Measurements from ENCODE around the gene KMT2A.
A peak's percentile ranks its signal among the peaks of the same experiment; 100 is the strongest.
"Not testable (repeated sequence)": the region's sequence is repeated elsewhere in the genome, so short reads cannot be mapped to it uniquely, and the experiment has no call there.

Gene KMT2A

GRCh38 chr11:118435893-118436624 is at the start of gene KMT2A:
Gene KMT2A, plus strand, starts transcription at chr11:118436492. Its CDS starts 21 bp downstream, at chr11:118436513.
- peak; percentile 97 for DNase-seq (ENCODE audit: low spot score)

GRCh38 chr11:118396097-118396501 is 40.2 kb upstream of the KMT2A start:
- DNase-seq (ENCODE audit: low spot score) = no peak

- DNase-seq (ENCODE audit: low spot score) = no peak
Measured at GRCh38 chr11:118397448-118397847, 38.8 kb upstream of the KMT2A start.

GRCh38 chr11:118398791-118399559 is 37.3 kb upstream of the KMT2A start:
- no peak for DNase-seq (ENCODE audit: low spot score)

GRCh38 chr11:118401151-118401879 is 35.0 kb upstream of the KMT2A start, which contains the start of gene ATP5MG:
Gene ATP5MG, plus strand, starts transcription at chr11:118401606. Its CDS starts 60 bp downstream, at chr11:118401666.
- peak; percentile 94 for DNase-seq (ENCODE audit: low spot score)

GRCh38 chr11:118401880-118402590 is 34.3 kb upstream of the KMT2A start:
- DNase-seq (ENCODE audit: low spot score) = peak; percentile 81

GRCh38 chr11:118402594-118402993 is 33.7 kb upstream of the KMT2A start:
- not testable (repeated sequence) for DNase-seq (ENCODE audit: low spot score)

GRCh38 chr11:118406599-118407166 is 29.6 kb upstream of the KMT2A start:
- peak; percentile 15 for DNase-seq (ENCODE audit: low spot score)

- DNase-seq (ENCODE audit: low spot score) = no peak
Measured at GRCh38 chr11:118410055-118410745, 26.1 kb upstream of the KMT2A start.

GRCh38 chr11:118411530-118411929 is 24.8 kb upstream of the KMT2A start:
- no peak for DNase-seq (ENCODE audit: low spot score)

GRCh38 chr11:118412921-118413320 is 23.4 kb upstream of the KMT2A start:
- no peak for DNase-seq (ENCODE audit: low spot score)

- no peak for DNase-seq (ENCODE audit: low spot score)
Measured at GRCh38 chr11:118415062-118415738, 21.1 kb upstream of the KMT2A start.

GRCh38 chr11:118415739-118416068 is 20.6 kb upstream of the KMT2A start:
- DNase-seq (ENCODE audit: low spot score) = peak; percentile 96

- DNase-seq (ENCODE audit: low spot score) = not testable (repeated sequence)
Measured at GRCh38 chr11:118416900-118417299, 19.4 kb upstream of the KMT2A start.

GRCh38 chr11:118417801-118418200 is 18.5 kb upstream of the KMT2A start:
- DNase-seq (ENCODE audit: low spot score) = no peak

GRCh38 chr11:118418766-118419165 is 17.5 kb upstream of the KMT2A start:
- no peak for DNase-seq (ENCODE audit: low spot score)

- DNase-seq (ENCODE audit: low spot score) = no peak
Measured at GRCh38 chr11:118427707-118428106, 8.6 kb upstream of the KMT2A start.

GRCh38 chr11:118430956-118431355 is 5.3 kb upstream of the KMT2A start:
- no peak for DNase-seq (ENCODE audit: low spot score)

GRCh38 chr11:118434123-118434552 is 2.2 kb upstream of the KMT2A start:
- no peak for DNase-seq (ENCODE audit: low spot score)

- no peak for DNase-seq (ENCODE audit: low spot score)
Measured at GRCh38 chr11:118434553-118435289, 1.6 kb upstream of the KMT2A start.

All from AG08395 (cell line).